BLaER1 (cell line): Measurements from ENCODE around the gene FOXP1.

Source experiments
- H3K27ac ChIP-seq: shearing (Covaris generic); formaldehyde crosslinking; 2 replicates; pipeline ENCODE4 v1.8.1; 2022
- H3K27me3 ChIP-seq: shearing (Covaris generic); formaldehyde crosslinking; 2 replicates; pipeline ENCODE4 v1.8.1; 2022
- H3K36me3 ChIP-seq: shearing (Covaris generic); formaldehyde crosslinking; 2 replicates; pipeline ENCODE4 v1.8.1; 2022
- H3K4me1 ChIP-seq: shearing (Covaris generic); formaldehyde crosslinking; 2 replicates; pipeline ENCODE4 v1.8.1; 2022
- H3K4me2 ChIP-seq: shearing (Covaris generic); formaldehyde crosslinking; 2 replicates; pipeline ENCODE4 v1.8.1; 2022
- H3K4me3 ChIP-seq: shearing (Covaris generic); formaldehyde crosslinking; 2 replicates; pipeline ENCODE4 v1.8.1; 2022
- H3K9ac ChIP-seq: shearing (Covaris generic); formaldehyde crosslinking; 2 replicates; pipeline ENCODE4 v1.8.1; 2022
- H3K9me3 ChIP-seq: shearing (Covaris generic); formaldehyde crosslinking; 2 replicates; pipeline ENCODE4 v1.8.1; 2022
- H4K20me1 ChIP-seq: shearing (Covaris generic); formaldehyde crosslinking; 2 replicates; pipeline ENCODE4 v1.8.1; 2022
- Cebpa-rat ChIP-seq: shearing (Covaris generic); IDR thresholded peaks from 2 replicates; pipeline ENCODE4 v1.8.1; 2022

Gene FOXP1

DNA sequence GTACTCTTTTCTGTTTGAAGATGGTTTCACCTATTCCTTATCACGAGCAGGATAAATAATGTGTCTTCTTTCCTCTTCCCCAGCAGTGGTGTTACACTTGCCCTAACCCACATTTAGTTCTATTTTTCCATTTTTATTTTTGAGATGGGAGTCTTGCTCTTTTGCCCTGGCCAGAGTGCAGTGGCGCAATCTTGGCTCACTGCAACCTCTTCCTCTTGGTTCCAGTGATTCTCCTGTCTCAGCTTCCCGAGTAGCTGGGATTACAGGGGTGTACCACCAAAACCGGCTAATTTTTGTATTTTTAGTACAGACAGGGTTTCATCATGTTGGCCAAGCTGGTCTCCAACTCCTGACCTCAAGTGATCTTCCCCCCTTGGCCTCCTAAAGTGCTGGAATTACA lies 372.4 kb downstream of the FOXP1 start:
- Histone ChIP-seq H3K4me2 (no peak overlapping the region), H3K36me3 (no peaks in the 10 kb centered on the region), H4K20me1 (no peaks in the 10 kb centered on the region), H3K9ac (no peak overlapping the region), H3K4me1 (peaks cover 17% of the 10 kb centered on the region), H3K27ac (no peak overlapping the region), H3K9me3 (no peaks in the 10 kb centered on the region), H3K27me3 (no peaks in the 10 kb centered on the region), H3K4me3 (no peak overlapping the region)
- TF ChIP-seq Cebpa-rat: no peak

DNA sequence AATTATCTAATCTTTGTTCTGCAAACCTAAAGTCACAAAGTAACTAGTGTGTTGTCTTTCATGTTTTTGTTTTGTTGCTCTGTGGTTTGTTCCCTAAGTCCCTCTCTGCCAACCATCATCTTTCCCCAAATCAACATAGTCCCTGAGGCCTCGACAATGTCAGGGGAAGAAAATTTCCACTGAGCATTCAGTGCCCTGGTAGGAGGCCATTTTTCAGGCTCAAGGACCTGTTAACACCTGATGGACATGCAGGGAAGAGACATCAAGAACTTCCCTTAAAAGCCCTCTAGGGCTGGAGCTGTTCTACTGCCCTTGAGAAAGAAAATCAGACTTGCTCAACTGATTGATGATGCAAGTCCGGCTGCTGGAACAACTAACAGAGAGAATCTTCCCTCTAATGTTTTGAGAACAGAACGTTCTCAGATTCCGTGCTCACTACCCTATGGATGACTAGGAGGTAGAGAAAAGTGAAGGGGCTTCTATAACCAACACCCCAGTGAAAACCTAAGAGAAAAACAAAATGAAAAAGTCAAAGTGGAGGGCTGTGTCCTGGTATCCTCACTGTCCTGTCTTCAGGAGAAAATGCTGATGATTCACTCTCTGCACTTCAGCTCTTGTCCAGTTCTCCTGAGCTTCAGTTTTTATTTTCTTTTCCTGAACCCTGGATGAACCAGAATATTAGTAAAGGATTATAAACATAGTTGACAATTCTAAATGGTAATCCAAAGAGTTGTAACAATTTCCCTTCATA lies 373.1 kb downstream of the FOXP1 start:
- no peaks in the 10 kb centered on the region for H3K9me3 ChIP-seq
- H3K4me2 ChIP-seq: no peak overlapping the region
- H3K4me1 ChIP-seq: peaks cover 17% of the 10 kb centered on the region
- H3K27ac ChIP-seq: no peak overlapping the region
- TF ChIP-seq Cebpa-rat: no peak
- no peaks in the 10 kb centered on the region for H3K27me3 ChIP-seq
- H4K20me1 ChIP-seq: no peaks in the 10 kb centered on the region
- no peaks in the 10 kb centered on the region for H3K36me3 ChIP-seq
- H3K4me3 ChIP-seq: no peak overlapping the region
- no peak overlapping the region for H3K9ac ChIP-seq

DNA sequence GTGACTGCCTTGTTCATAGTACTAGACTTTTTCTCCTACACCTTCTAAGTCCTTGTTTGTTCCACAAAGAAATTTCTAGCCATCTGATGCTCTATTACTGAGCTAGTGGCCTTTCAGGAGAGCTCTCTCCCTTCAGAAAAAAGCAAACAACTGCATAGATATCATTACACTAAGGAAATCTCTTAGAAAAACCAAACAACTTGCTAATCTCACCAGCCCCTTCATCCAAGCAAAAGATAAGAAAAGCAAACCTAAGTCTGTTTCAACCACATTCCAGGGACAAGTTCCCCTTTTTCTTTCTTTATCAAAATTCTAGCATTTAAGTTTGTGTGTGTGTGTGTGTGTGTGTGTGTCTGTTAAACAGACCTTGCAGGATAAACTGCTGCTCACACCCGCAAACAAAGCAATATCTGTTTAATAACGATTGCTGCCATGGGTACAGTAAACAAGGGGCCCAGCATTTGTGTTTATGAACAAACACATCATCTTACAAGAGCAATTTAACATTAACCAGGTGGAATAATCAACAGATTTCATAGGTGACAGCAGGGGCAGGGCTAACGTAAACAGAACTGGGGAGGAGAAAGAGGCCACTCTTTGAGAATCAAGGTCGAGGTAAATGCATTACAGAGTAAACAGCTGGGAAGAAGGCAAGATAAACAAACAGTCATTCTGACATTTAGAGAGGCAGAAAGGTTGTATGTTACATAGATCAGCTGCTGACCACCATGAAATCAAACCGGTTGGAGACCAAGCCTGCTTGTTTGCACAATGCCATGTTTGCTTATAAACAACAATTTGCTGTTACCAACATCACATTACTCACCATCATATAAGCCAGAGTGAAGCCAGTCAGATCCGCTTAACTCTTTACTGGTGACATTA lies 375.1 kb downstream of the FOXP1 start:
- Histone ChIP-seq H3K9ac (no peak overlapping the region), H3K9me3 (no peaks in the 10 kb centered on the region), H3K27ac (no peak overlapping the region), H3K27me3 (no peaks in the 10 kb centered on the region), H4K20me1 (no peaks in the 10 kb centered on the region), H3K4me2 (peak overlapping the region; percentile 24), H3K4me1 (peaks cover 17% of the 10 kb centered on the region), H3K4me3 (no peak overlapping the region), H3K36me3 (no peaks in the 10 kb centered on the region)
- no peak for TF ChIP-seq Cebpa-rat

DNA sequence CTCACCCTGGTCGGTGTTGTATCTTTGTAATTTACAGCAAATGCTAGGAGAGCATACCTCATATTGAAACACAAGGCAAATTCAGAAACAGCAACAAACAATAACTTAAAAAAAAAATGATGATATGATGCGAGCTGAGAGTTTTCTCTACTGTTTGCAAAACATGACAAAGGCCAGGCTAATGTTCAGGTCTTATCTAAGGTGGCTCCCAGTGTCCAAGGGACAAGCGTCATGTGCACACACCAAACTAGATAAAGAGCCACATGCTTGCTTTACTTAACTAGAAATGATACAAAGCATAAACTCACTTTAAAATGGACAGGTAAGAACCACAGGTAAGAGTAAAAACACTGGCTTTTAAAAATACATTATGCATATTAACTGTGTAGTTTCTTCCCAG lies 375.9 kb downstream of the FOXP1 start:
- Histone ChIP-seq H3K9ac (no peak overlapping the region), H3K9me3 (no peaks in the 10 kb centered on the region), H3K4me3 (no peak overlapping the region), H3K36me3 (no peaks in the 10 kb centered on the region), H3K27ac (no peak overlapping the region), H4K20me1 (no peaks in the 10 kb centered on the region), H3K27me3 (no peaks in the 10 kb centered on the region), H3K4me2 (no peak overlapping the region), H3K4me1 (peaks cover 17% of the 10 kb centered on the region)
- no peak for TF ChIP-seq Cebpa-rat

- H3K4me1 ChIP-seq: peaks cover 17% of the 10 kb centered on the region
- no peak for TF ChIP-seq Cebpa-rat
- no peak overlapping the region for H3K27ac ChIP-seq
- H3K9ac ChIP-seq: no peak overlapping the region
- H3K36me3 ChIP-seq: no peaks in the 10 kb centered on the region
- H3K9me3 ChIP-seq: no peaks in the 10 kb centered on the region
- H4K20me1 ChIP-seq: no peaks in the 10 kb centered on the region
- H3K4me3 ChIP-seq: no peak overlapping the region
- no peak overlapping the region for H3K4me2 ChIP-seq
- no peaks in the 10 kb centered on the region for H3K27me3 ChIP-seq
Observed at GRCh38 chr3:71206305-71207165, 377.0 kb downstream of the FOXP1 start.

GRCh38 chr3:71203727-71204488 lies 379.6 kb downstream of the FOXP1 start:
- H3K36me3 ChIP-seq: no peaks in the 10 kb centered on the region
- H3K4me1 ChIP-seq: peaks cover 11% of the 10 kb centered on the region
- H3K27ac ChIP-seq: no peak overlapping the region
- no peaks in the 10 kb centered on the region for H3K9me3 ChIP-seq
- H3K4me2 ChIP-seq: no peak overlapping the region
- H4K20me1 ChIP-seq: no peaks in the 10 kb centered on the region
- H3K4me3 ChIP-seq: no peak overlapping the region
- no peak overlapping the region for H3K9ac ChIP-seq
- TF ChIP-seq Cebpa-rat: no peak
- H3K27me3 ChIP-seq: no peaks in the 10 kb centered on the region

DNA sequence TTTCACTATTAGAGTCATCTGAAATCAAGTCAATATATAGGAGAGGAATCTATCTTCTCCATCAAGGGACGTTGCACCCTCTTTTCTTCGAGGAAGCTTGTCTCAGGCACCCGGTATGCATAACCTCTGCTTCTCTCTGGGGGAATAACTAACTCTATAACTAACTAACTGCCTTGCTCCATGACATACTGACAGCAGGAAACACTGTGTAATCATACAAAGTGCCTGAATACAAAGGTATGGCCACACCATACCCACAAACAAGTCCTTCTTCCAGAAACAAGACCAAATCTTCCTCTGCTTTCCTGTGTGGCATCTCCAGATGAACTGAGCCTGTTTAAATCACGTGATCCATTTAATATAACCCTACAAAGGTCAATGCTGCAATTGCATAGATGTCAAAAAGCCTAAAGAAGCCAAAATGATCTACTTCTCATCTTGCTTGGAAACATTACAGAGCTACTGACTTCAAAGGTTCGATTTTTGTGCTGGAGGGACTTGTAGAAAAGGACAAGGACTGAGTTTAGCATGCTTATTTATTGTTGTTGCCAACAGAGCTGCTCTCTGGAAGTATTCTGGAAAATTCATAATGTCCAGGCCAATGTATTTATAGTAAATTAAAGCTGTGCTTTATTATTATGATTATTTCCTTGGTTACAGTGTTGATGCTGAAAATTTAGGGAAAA lies 380.5 kb downstream of the FOXP1 start:
- Histone ChIP-seq H3K36me3 (no peaks in the 10 kb centered on the region), H3K4me2 (no peak overlapping the region), H3K27me3 (no peaks in the 10 kb centered on the region), H3K27ac (no peak overlapping the region), H3K9me3 (no peaks in the 10 kb centered on the region), H3K4me3 (no peak overlapping the region), H3K4me1 (peaks cover 2% of the 10 kb centered on the region), H3K9ac (no peak overlapping the region), H4K20me1 (no peaks in the 10 kb centered on the region)
- no peak for TF ChIP-seq Cebpa-rat

DNA sequence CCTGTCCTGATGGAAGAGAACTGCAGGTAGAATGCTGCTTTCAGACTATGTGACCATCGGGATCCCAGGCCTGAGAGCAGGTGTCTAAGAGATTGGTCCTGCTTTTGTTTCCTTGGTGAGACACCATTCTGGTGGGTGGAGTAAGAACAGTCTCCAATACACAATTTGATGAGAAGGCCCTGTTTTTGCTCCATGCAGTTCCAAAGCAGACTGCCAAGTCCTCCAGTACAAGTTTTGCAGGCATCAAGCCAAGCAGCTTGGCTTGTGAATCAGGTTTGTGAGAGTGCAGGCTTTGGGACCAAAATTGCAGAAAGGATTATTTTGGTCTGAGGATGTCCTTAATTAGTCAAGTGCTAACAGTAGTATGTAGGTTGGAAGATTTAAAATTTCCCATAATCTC lies 381.6 kb downstream of the FOXP1 start:
- H4K20me1 ChIP-seq: no peaks in the 10 kb centered on the region
- no peaks in the 10 kb centered on the region; the same call in 1 of the 2 replicates for H3K4me1 ChIP-seq
- H3K4me3 ChIP-seq: no peak overlapping the region
- H3K36me3 ChIP-seq: no peaks in the 10 kb centered on the region
- TF ChIP-seq Cebpa-rat: no peak
- no peak overlapping the region for H3K9ac ChIP-seq
- H3K27ac ChIP-seq: no peak overlapping the region
- H3K9me3 ChIP-seq: no peaks in the 10 kb centered on the region
- H3K4me2 ChIP-seq: no peak overlapping the region
- no peaks in the 10 kb centered on the region for H3K27me3 ChIP-seq
